Measurements from ENCODE around the gene CYP4F22.
"Not testable (repeated sequence)": the region's sequence is repeated elsewhere in the genome, so short reads cannot be mapped to it uniquely, and the experiment has no call there.

The CYP4F22 gene

DNA sequence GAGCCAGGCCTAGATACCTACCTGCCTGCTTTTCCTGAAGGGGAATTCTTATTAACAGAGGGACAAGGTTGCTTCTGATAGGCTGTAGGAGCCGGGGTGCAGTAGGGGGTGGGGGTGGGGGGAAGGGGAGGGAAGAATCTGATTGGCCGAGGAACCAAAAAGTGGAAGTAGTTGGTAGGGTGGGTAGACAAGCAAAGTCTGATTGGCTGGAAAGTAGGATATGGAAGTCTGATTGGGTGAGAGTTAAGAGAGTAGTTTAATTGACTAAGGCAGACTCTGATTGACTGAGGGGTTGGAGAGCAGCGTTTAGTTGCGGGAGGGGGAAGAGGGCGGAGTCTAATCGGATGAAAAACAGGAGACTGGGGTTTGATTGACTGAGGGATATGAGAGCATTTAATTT, 9.4 kb upstream of the CYP4F22 start:
- no peak for DNase-seq (ENCODE audit: low read depth)
- no peaks in the 10 kb centered on the region for H3K36me3 ChIP-seq (ENCODE audit: control insufficient read depth, insufficient read depth, low read length, severe bottlenecking)
- H3K4me3 ChIP-seq (ENCODE audit: low read length), result no peak overlapping the region
- H3K9me3 ChIP-seq (ENCODE audit: control insufficient read depth, low read length), result no peaks in the 10 kb centered on the region
- H3K4me1 ChIP-seq (ENCODE audit: control insufficient read depth, insufficient read depth, low read length), result peaks cover 5% of the 10 kb centered on the region
- H3K9ac ChIP-seq (ENCODE audit: low read length), result no peak overlapping the region
- H3K27me3 ChIP-seq (replicated peaks; ENCODE audit: control insufficient read depth, insufficient read depth, low read length), result peaks cover 24% of the 10 kb centered on the region

DNA sequence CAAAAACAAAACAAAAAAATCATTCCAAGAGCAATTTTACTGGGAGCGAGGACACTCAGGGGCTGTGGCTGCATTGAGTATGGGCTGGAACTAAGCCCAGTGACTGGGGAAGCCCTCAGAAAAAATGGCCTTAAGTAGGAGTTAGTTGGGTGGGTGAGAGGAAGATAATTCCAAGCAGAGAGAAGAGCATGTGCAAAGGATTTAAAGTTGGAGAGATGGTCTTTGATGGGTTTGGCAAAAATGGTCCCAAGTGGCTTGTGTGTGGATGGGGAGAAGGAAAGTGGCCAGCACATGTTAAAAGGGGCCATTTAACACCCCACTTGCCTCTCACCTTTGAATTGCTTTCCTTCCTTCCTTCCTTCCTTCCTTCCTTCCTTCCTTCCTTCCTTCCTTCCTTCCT, 6.7 kb upstream of the CYP4F22 start:
- Histone ChIP-seq H3K27me3 (replicated peaks; ENCODE audit: control insufficient read depth, insufficient read depth, low read length) (peaks cover 28% of the 10 kb centered on the region), H3K4me1 (ENCODE audit: control insufficient read depth, insufficient read depth, low read length) (peaks cover 7% of the 10 kb centered on the region), H3K4me3 (ENCODE audit: low read length) (no peak overlapping the region), H3K36me3 (ENCODE audit: control insufficient read depth, insufficient read depth, low read length, severe bottlenecking) (no peaks in the 10 kb centered on the region), H3K9me3 (ENCODE audit: control insufficient read depth, low read length) (no peaks in the 10 kb centered on the region), H3K9ac (ENCODE audit: low read length) (no peak overlapping the region)
- no peak for DNase-seq (ENCODE audit: low read depth)

DNA sequence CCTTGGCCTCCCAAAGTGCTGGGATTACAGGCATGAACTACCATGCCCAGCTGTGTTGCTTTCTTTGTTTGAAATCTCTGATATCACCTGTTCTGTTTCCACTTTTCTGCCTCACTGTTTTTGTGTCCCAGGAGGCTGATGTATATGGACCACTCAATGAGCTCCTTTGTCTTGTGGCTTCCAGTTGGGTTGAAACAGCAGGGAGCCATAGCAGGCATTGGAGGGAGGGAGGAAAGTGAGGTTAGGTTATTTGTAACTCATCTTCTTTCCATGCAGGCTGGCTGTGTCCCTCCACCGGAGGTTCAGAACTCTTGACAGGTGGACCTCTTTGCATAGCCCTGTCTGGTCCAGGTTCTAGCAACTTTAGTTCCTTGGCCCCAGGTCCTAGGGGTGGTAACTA, 6.1 kb upstream of the CYP4F22 start:
- H3K27me3 ChIP-seq (replicated peaks; ENCODE audit: control insufficient read depth, insufficient read depth, low read length), result peaks cover 30% of the 10 kb centered on the region
- no peak overlapping the region for H3K4me3 ChIP-seq (ENCODE audit: low read length)
- no peak overlapping the region for H3K9ac ChIP-seq (ENCODE audit: low read length)
- no peaks in the 10 kb centered on the region for H3K36me3 ChIP-seq (ENCODE audit: control insufficient read depth, insufficient read depth, low read length, severe bottlenecking)
- peaks cover 9% of the 10 kb centered on the region for H3K4me1 ChIP-seq (ENCODE audit: control insufficient read depth, insufficient read depth, low read length)
- no peaks in the 10 kb centered on the region for H3K9me3 ChIP-seq (ENCODE audit: control insufficient read depth, low read length)
- no peak for DNase-seq (ENCODE audit: low read depth)

DNA sequence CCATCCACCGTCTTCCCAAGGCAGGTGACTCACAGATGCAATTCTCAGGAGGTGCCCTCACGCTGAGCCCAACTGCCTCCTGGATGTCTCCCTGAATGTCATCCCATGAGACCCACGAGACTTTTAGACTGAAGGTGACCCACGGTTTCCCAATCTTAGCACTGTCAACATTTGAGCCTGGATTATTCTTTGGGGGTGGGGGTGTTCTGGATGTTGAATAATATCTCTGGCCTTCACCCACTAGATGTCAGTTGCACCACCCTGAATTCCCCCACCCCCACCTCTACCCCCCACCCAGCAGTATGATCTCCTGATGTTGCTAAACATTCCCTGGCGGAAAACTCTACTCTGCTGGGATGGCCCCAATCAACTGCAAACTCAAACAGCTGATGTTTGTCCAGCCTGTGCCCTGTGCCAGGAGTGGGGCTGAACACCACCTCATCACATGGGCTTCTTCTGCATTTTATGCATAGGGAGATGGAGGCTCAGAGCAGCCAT, 2.2 kb upstream of the CYP4F22 start:
- Histone ChIP-seq H3K27me3 (replicated peaks; ENCODE audit: control insufficient read depth, insufficient read depth, low read length) (peaks cover 40% of the 10 kb centered on the region), H3K4me1 (ENCODE audit: control insufficient read depth, insufficient read depth, low read length) (peaks cover 4% of the 10 kb centered on the region), H3K9me3 (ENCODE audit: control insufficient read depth, low read length) (no peaks in the 10 kb centered on the region), H3K36me3 (ENCODE audit: control insufficient read depth, insufficient read depth, low read length, severe bottlenecking) (no peaks in the 10 kb centered on the region), H3K4me3 (ENCODE audit: low read length) (no peak overlapping the region), H3K9ac (ENCODE audit: low read length) (no peak overlapping the region)
- no peak for DNase-seq (ENCODE audit: low read depth)

DNA sequence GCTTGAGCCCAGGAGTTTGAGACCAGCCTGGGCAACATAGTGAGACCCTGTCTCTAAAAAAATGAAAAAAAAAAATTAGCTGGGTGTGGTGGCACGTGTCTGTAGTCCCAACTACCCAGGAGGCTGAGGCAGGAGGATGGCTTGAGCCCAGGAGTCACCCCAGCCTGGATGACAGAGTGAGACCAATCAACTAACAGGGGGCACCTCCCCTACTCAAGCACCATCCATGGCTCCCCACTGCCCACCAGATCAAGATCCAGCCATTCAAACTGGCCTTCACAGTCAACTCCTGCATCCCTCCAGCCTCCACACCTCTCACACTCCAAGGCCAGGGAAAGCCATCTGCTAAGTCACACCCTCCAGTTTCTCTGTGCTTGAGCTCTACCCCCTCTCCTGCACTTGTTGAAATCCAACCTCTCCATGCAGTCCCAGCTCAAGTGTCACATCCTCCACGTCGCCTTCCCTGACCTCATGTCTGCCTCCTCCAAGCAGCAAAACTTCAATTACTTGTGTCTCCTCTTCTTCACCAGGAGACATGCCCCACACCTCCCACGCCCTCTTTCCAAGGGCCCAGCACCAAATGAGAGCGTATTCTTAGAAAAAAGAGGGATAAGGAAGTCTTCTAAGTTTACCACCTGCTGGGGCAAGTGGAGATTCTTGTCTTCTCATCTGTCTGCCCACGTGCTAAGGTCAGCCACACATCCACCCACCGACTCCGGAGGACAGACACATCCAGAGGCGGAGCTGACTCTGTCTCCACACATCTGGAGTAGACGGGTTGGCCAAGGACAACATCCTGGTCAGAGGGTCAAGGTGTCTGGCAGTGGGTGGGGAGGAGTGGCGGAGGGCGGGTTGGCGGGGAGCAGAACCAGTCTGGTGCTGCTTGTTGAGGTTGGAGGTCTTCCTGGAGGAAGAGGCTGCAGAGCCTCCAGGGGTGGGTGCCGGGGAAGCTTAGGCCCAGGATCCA, 974 bp upstream of the CYP4F22 start:
- DNase-seq (ENCODE audit: low read depth), result no peak
- H3K27me3 ChIP-seq (replicated peaks; ENCODE audit: control insufficient read depth, insufficient read depth, low read length), result peaks cover 33% of the 10 kb centered on the region
- H3K4me3 ChIP-seq (ENCODE audit: low read length), result no peak overlapping the region
- peaks cover 4% of the 10 kb centered on the region for H3K4me1 ChIP-seq (ENCODE audit: control insufficient read depth, insufficient read depth, low read length)
- H3K9ac ChIP-seq (ENCODE audit: low read length), result no peak overlapping the region
- no peaks in the 10 kb centered on the region for H3K36me3 ChIP-seq (ENCODE audit: control insufficient read depth, insufficient read depth, low read length, severe bottlenecking)
- H3K9me3 ChIP-seq (ENCODE audit: control insufficient read depth, low read length), result no peaks in the 10 kb centered on the region

DNA sequence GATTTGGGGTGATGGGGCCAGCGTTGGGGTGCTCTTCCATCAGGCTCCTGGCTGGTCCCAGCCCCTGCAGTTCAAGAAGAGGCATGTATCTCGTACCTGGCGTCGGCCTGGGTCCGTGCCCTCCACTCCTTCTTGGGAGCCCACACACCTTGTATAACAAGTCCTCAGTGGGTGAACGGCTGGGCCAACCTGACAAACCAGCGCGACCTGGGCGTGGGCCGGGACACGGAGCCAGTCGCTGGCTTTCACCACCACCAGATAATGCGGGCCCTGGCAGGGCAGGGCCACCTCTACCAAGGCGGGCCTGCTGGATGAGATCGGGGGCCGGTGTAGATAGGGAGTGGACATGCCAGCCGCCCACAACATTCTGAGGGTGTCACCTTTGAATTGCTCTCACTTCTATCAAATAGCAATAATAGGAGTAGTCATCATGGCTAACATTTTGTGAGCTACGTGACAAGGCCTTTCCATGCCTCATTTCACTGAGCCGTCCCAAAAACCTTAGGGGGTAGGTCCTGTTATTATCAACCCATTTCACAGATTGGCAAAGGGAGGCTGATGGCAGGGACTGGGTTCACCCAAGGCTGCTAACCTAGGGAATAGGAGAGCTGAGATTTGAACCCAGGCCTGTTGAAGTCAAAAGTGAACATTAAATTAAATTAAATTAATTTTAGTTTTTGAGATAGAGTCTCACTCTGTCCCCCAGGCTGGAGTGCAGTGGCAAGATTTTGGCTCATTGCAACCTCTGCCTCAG, 3.5 kb downstream of the CYP4F22 start:
- no peak overlapping the region for H3K4me3 ChIP-seq (ENCODE audit: low read length)
- no peaks in the 10 kb centered on the region for H3K36me3 ChIP-seq (ENCODE audit: control insufficient read depth, insufficient read depth, low read length, severe bottlenecking)
- peaks cover 10% of the 10 kb centered on the region for H3K9me3 ChIP-seq (ENCODE audit: control insufficient read depth, low read length)
- H3K9ac ChIP-seq (ENCODE audit: low read length), result no peak overlapping the region
- peaks cover 30% of the 10 kb centered on the region for H3K27me3 ChIP-seq (replicated peaks; ENCODE audit: control insufficient read depth, insufficient read depth, low read length)
- no peaks in the 10 kb centered on the region for H3K4me1 ChIP-seq (ENCODE audit: control insufficient read depth, insufficient read depth, low read length)
- DNase-seq (ENCODE audit: low read depth), result no peak

DNA sequence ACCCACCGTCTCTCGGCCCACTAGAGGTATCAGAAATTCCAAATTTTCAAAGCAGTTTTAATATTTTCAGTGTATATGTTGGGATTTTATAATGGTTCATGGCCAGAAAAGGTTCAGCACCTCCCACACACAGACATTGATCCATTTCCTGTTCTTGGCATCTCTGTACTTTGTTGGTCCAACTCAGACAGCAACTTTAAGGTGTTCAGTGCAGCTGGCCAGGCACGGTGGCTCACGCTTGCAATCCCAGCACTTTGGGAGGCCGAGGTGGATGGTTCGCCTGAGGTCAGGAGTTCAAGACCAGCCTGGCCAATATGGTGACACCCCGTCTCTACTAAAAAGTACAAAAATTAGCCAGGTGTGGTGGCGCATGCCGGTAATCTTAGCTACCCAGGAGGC, 6.9 kb downstream of the CYP4F22 start:
- H3K4me3 ChIP-seq (ENCODE audit: low read length); H3K4me1 ChIP-seq (ENCODE audit: control insufficient read depth, insufficient read depth, low read length); H3K9ac ChIP-seq (ENCODE audit: low read length); H3K36me3 ChIP-seq (ENCODE audit: control insufficient read depth, insufficient read depth, low read length, severe bottlenecking); DNase-seq (ENCODE audit: low read depth): not testable (repeated sequence)
- H3K27me3 ChIP-seq (replicated peaks; ENCODE audit: control insufficient read depth, insufficient read depth, low read length), result peaks cover 17% of the 10 kb centered on the region
- H3K9me3 ChIP-seq (ENCODE audit: control insufficient read depth, low read length), result peaks cover 20% of the 10 kb centered on the region

DNA sequence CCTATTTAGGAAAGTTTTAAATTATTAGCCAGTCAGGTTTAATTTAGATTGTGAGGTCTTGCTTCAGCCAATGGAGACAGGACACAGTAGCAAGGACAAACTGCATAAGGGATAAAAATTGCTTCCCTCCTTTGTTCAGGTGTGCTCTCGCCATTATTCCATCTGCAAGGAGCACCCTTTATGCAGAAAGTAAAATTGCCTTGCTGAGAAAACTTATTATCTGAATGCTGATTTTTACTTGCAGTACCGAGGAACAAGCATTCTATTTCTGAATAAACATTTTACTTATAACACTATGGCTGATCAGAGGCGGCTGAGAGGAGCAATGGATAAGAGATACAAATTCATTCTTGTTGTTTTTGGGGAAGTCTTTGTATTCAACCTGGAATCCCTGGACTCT, 8.0 kb downstream of the CYP4F22 start:
- no peaks in the 10 kb centered on the region for H3K4me1 ChIP-seq (ENCODE audit: control insufficient read depth, insufficient read depth, low read length)
- no peak for DNase-seq (ENCODE audit: low read depth)
- peaks cover 20% of the 10 kb centered on the region for H3K9me3 ChIP-seq (ENCODE audit: control insufficient read depth, low read length)
- H3K9ac ChIP-seq (ENCODE audit: low read length), result no peak overlapping the region
- peaks cover 15% of the 10 kb centered on the region for H3K27me3 ChIP-seq (replicated peaks; ENCODE audit: control insufficient read depth, insufficient read depth, low read length)
- no peak overlapping the region for H3K4me3 ChIP-seq (ENCODE audit: low read length)
- no peaks in the 10 kb centered on the region for H3K36me3 ChIP-seq (ENCODE audit: control insufficient read depth, insufficient read depth, low read length, severe bottlenecking)

DNA sequence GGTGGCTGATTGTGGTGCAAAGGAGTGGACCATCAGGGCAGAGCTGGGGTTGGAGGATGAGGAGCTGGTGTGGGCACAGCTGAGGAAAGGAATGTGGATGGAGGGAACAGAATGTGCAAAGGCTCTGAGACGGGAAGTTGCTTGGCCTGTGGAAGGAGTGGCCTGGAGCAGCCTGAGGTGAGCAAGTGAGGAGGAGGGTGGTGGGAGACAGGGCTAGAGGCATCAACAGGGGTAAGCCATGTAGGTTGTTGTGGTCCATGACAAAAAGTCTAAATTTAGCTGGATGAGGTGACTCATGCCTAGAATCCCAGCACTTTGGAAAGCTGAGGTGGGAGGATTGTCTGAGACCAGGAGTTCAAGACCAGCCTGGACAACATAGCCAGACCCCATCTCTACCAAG, 9.5 kb downstream of the CYP4F22 start:
- Histone ChIP-seq H3K4me1 (ENCODE audit: control insufficient read depth, insufficient read depth, low read length) (no peaks in the 10 kb centered on the region), H3K36me3 (ENCODE audit: control insufficient read depth, insufficient read depth, low read length, severe bottlenecking) (no peaks in the 10 kb centered on the region), H3K9ac (ENCODE audit: low read length) (no peak overlapping the region), H3K4me3 (ENCODE audit: low read length) (no peak overlapping the region), H3K27me3 (replicated peaks; ENCODE audit: control insufficient read depth, insufficient read depth, low read length) (peaks cover 15% of the 10 kb centered on the region), H3K9me3 (ENCODE audit: control insufficient read depth, low read length) (peaks cover 20% of the 10 kb centered on the region)
- no peak for DNase-seq (ENCODE audit: low read depth)

DNA sequence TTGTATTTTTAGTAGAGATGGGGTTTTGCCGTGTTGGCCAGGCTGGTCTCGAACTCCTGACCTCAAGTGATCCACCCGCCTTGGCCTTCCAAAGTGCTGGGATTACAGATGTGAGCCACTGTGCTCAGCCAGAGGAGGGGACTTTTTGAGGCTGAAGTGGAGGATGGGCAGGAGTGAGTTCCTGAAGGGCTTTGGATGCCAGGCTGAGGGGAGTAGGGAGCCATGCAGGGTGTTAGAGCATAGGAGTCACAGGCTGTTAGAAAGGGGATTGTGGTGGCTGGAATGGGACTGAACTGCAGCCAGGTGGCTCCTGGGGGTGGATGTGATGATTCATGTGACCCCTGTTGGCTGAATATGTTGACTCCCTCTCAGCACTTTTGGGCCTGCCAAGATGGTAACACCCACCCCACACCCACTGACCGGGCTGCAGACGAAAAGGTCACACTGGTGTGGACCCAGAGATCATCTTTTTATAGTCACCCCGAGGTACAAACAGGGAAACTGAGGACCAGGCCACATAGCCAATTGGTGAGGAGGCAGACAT, 11.2 kb downstream of the CYP4F22 start:
- no peak overlapping the region for H3K4me3 ChIP-seq (ENCODE audit: low read length)
- no peak for DNase-seq (ENCODE audit: low read depth)
- H3K9me3 ChIP-seq (ENCODE audit: control insufficient read depth, low read length), result peaks cover 20% of the 10 kb centered on the region
- no peak overlapping the region for H3K9ac ChIP-seq (ENCODE audit: low read length)
- H3K4me1 ChIP-seq (ENCODE audit: control insufficient read depth, insufficient read depth, low read length), result no peaks in the 10 kb centered on the region
- peaks cover 22% of the 10 kb centered on the region for H3K27me3 ChIP-seq (replicated peaks; ENCODE audit: control insufficient read depth, insufficient read depth, low read length)
- H3K36me3 ChIP-seq (ENCODE audit: control insufficient read depth, insufficient read depth, low read length, severe bottlenecking), result no peaks in the 10 kb centered on the region

DNA sequence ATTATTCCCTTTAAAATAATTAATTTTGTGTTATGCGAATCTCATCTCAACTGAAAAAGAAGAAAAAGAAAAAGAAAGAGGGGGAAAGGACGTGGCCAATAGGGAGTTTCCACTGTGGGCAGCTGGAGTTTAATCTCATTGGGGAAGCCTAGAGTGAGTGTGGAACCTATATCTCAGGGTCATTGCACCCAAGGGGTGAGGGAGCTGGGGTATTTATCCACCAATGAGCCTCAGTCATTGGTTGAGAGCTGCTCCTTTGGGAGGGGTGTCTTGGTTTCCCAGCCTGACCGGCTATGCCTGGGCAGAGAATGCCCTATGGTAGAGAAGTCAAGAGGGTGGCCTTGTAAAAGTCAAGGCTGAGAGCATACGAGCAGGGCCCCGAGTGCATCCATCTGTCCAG, 16.5 kb downstream of the CYP4F22 start:
- Histone ChIP-seq H3K9me3 (ENCODE audit: control insufficient read depth, low read length) (no peaks in the 10 kb centered on the region), H3K4me1 (ENCODE audit: control insufficient read depth, insufficient read depth, low read length) (no peaks in the 10 kb centered on the region), H3K36me3 (ENCODE audit: control insufficient read depth, insufficient read depth, low read length, severe bottlenecking) (no peaks in the 10 kb centered on the region), H3K9ac (ENCODE audit: low read length) (no peak overlapping the region), H3K4me3 (ENCODE audit: low read length) (no peak overlapping the region), H3K27me3 (replicated peaks; ENCODE audit: control insufficient read depth, insufficient read depth, low read length) (peaks cover 8% of the 10 kb centered on the region)
- DNase-seq (ENCODE audit: low read depth), result no peak
